Endothelial cell of umbilical vein (primary cell): ENCODE results near the gene PLPPR2.

Experiments used
- POLR2A ChIP-seq: IDR thresholded peaks from 2 replicates; pipeline ENCODE4 v1.6.1; 2012; ENCODE audit warnings: low read depth, mild to moderate bottlenecking, control low read depth, low read length
- POLR2AphosphoS5 ChIP-seq: IDR thresholded peaks from 2 replicates; pipeline ENCODE4 v1.6.1; 2012; ENCODE audit warnings: low read depth, mild to moderate bottlenecking, control low read depth, low read length, moderate library complexity; ENCODE audit not compliant: insufficient read depth
- TF ChIP-seq, protein P1 (sequence below), 2 donors: IDR thresholded peaks; 1 replicate in 1 of 2; 2 replicates in 1 of 2; pipeline ENCODE4 v1.5.1; 2011; ENCODE audit warnings: low read length in 2 of 2, mild to moderate bottlenecking in 2 of 2, moderate library complexity in 2 of 2, control low read depth in 1 of 2, inconsistent platforms in 1 of 2, low read depth in 1 of 2; ENCODE audit not compliant: insufficient read depth in 1 of 2; ENCODE audit errors: extremely low read depth in 1 of 2

DNA sequence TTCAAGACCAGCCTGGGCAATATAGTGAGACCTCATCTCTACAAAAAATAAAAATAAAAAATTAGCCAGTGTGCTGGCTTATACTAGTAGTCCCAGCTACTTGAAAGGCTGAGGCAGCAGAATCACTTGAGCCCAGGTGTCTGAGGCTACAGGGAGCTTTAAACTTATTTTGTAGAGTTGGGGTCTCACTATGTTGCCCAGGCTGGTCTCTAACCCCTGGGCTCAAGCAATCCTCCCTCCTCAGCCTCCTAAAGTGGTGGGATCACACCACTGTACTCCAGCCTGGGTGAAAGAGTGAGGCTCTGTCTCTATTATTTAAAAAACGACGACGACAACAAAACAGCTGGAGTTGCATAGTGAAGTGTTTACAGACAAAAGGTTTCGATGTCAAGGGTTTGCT, 23.7 kb upstream of the PLPPR2 start:
- TF ChIP-seq POLR2A (no peak), POLR2AphosphoS5 (no peak)
- TF ChIP-seq, protein P1, sequence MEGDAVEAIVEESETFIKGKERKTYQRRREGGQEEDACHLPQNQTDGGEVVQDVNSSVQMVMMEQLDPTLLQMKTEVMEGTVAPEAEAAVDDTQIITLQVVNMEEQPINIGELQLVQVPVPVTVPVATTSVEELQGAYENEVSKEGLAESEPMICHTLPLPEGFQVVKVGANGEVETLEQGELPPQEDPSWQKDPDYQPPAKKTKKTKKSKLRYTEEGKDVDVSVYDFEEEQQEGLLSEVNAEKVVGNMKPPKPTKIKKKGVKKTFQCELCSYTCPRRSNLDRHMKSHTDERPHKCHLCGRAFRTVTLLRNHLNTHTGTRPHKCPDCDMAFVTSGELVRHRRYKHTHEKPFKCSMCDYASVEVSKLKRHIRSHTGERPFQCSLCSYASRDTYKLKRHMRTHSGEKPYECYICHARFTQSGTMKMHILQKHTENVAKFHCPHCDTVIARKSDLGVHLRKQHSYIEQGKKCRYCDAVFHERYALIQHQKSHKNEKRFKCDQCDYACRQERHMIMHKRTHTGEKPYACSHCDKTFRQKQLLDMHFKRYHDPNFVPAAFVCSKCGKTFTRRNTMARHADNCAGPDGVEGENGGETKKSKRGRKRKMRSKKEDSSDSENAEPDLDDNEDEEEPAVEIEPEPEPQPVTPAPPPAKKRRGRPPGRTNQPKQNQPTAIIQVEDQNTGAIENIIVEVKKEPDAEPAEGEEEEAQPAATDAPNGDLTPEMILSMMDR (IDR thresholded peaks at IDR 0.05; ENCODE audit: extremely low read depth in 1 of 2, insufficient read depth in 1 of 2, low read depth in 1 of 2, low read length in 2 of 2), result no peak
